CD14-positive monocyte (primary cell): ENCODE data around the gene MACO1. TPM values are rescaled to one million over a fixed set of nuclear protein-coding genes. Genes with fewer than 3 reads are reported as not detected.
A peak's percentile ranks its signal among the peaks of the same experiment; 100 is the strongest.
"Not testable (repeated sequence)": the region's sequence is repeated elsewhere in the genome, so short reads cannot be mapped to it uniquely, and the experiment has no call there.

ENCODE experiments used
- DNase-seq, 3 donors: peaks; one replicate each; pipeline ENCODE4 v3.0.0-alpha.2; 2011 to 2022
- H2AFZ ChIP-seq: 2 replicates; pipeline ENCODE4 v1.6.0; 2012; ENCODE audit warnings: mild to moderate bottlenecking, low read depth, low read length, inconsistent platforms; ENCODE audit not compliant: insufficient read depth, poor library complexity, severe bottlenecking
- H3K27ac ChIP-seq, 2 donors: 1 replicate in 1 of 2; 2 replicates in 1 of 2; pipeline ENCODE4 v1.5.1; 2012 to 2013; ENCODE audit warnings: low read length in 2 of 2, control low read depth in 1 of 2, inconsistent platforms in 1 of 2, low read depth in 1 of 2, mild to moderate bottlenecking in 1 of 2
- H3K27me3 ChIP-seq, 2 donors: one replicate each; pipeline versions ENCODE4 v1.6.0 to v1.6.1; 2011 to 2013; ENCODE audit warnings: low read length in 2 of 2; ENCODE audit not compliant: control insufficient read depth in 2 of 2, insufficient read depth in 2 of 2
- H3K36me3 ChIP-seq, 2 donors: replicated peaks in 1 of 2; 1 replicate in 1 of 2; 2 replicates in 1 of 2; pipeline versions ENCODE4 v1.5.1 to v1.6.1; 2012 to 2013; ENCODE audit warnings: low read length in 2 of 2, control low read depth in 1 of 2, inconsistent platforms in 1 of 2, mild to moderate bottlenecking in 1 of 2; ENCODE audit not compliant: insufficient read depth in 2 of 2, control insufficient read depth in 1 of 2
- H3K4me1 ChIP-seq, 2 donors: 1 replicate in 1 of 2; 2 replicates in 1 of 2; pipeline versions ENCODE4 v1.5.1 to v1.6.1; 2012 to 2013; ENCODE audit warnings: low read length in 2 of 2, control low read depth in 1 of 2, inconsistent platforms in 1 of 2, mild to moderate bottlenecking in 1 of 2, moderate library complexity in 1 of 2; ENCODE audit not compliant: insufficient read depth in 2 of 2, control insufficient read depth in 1 of 2
- H3K4me2 ChIP-seq: replicated peaks from 2 replicates; pipeline ENCODE3; 2012; ENCODE audit warnings: low read length, moderate library complexity, mild to moderate bottlenecking; ENCODE audit not compliant: poor library complexity, severe bottlenecking; ENCODE audit errors: extremely low read depth
- H3K4me3 ChIP-seq, 3 experiments: fragments of 200-600 bp in 1 of 3; sonication (generic) in 1 of 3; replicated peaks in 1 of 3; 1 replicate in 2 of 3; 2 replicates in 1 of 3; pipeline ENCODE4 v1.5.1; 2011 to 2013; ENCODE audit warnings: low read length in 3 of 3, mild to moderate bottlenecking in 3 of 3, control low read depth in 2 of 3, low read depth in 2 of 3, inconsistent platforms in 1 of 3, moderate library complexity in 1 of 3
- H3K79me2 ChIP-seq: 2 replicates; pipeline ENCODE4 v1.6.0; 2012; ENCODE audit warnings: mild to moderate bottlenecking, control low read depth, inconsistent platforms, low read length, moderate library complexity; ENCODE audit not compliant: insufficient read depth
- H3K9ac ChIP-seq: 2 replicates; pipeline ENCODE4 v1.6.0; 2017; ENCODE audit warnings: low read length, mild to moderate bottlenecking; ENCODE audit not compliant: insufficient read depth, poor library complexity, severe bottlenecking
- H3K9me3 ChIP-seq, 2 donors: replicated peaks in 1 of 2; 1 replicate in 1 of 2; 2 replicates in 1 of 2; pipeline versions ENCODE4 v1.5.1 to v1.6.1; 2012 to 2013; ENCODE audit warnings: low read length in 2 of 2, control low read depth in 1 of 2; ENCODE audit not compliant: control insufficient read depth in 1 of 2, insufficient read depth in 1 of 2
- H4K20me1 ChIP-seq: 2 replicates; pipeline ENCODE4 v1.6.0; 2012; ENCODE audit warnings: mild to moderate bottlenecking, low read length, control low read depth, moderate library complexity; ENCODE audit not compliant: insufficient read depth
- H3K27ac Mint-ChIP-seq, 7 donors: one replicate each; pipeline ENCODE4 v1.8.0; 2020; ENCODE audit warnings: mild to moderate bottlenecking in 7 of 7, mixed read lengths in 7 of 7, moderate library complexity in 6 of 7, inconsistent platforms in 2 of 7
- H3K27me3 Mint-ChIP-seq, 3 donors: one replicate each; pipeline ENCODE4 v1.8.0; 2021 to 2022; ENCODE audit warnings: low read depth in 3 of 3, mild to moderate bottlenecking in 3 of 3, mixed read lengths in 3 of 3, moderate library complexity in 3 of 3, inconsistent platforms in 1 of 3
- H3K36me3 Mint-ChIP-seq, 2 donors: one replicate each; pipeline ENCODE4 v1.8.0; 2020; ENCODE audit warnings: mixed read lengths in 2 of 2, inconsistent platforms in 1 of 2, mild to moderate bottlenecking in 1 of 2
- H3K4me1 Mint-ChIP-seq: one replicate; pipeline ENCODE4 v1.8.0; 2020; ENCODE audit warnings: mild to moderate bottlenecking, mixed read lengths
- H3K4me3 Mint-ChIP-seq, 2 donors: one replicate each; pipeline ENCODE4 v1.8.0; 2020; ENCODE audit warnings: mild to moderate bottlenecking in 2 of 2, mixed read lengths in 2 of 2, moderate library complexity in 1 of 2
- H3K9me3 Mint-ChIP-seq, 7 donors: one replicate each; pipeline ENCODE4 v1.8.0; 2020 to 2022; ENCODE audit warnings: mixed read lengths in 7 of 7, mild to moderate bottlenecking in 6 of 7, moderate library complexity in 6 of 7, inconsistent platforms in 2 of 7
- CTCF ChIP-seq: fragments of 200-600 bp; IDR thresholded peaks from one replicate; pipeline ENCODE4 v1.8.0; 2022; ENCODE audit warnings: antibody characterized with exemption, mild to moderate bottlenecking
- WGBS: methylation state at CpG from one replicate; pipeline ENCODE4 v1.1.5; 2013; ENCODE audit warnings: missing lambda C conversion rate; ENCODE audit not compliant: insufficient coverage; 5-methylcytosine and 5-hydroxymethylcytosine counted together
- intact Hi-C, 2 donors: fragments of 100-400 bp; cut with micrococcal nuclease; formaldehyde crosslinking; loops; one replicate each; pipeline versions ENCODE4 v1.15.0 to v1.15.1; 2023
- polyA plus RNA-seq, 3 donors: library from polyadenylated mRNA; depleted of rRNA in 1 of 3; unstranded in 2 of 3; stranded (reverse) in 1 of 3; fragments of 300-500 nt in 2 of 3; fragments of >200 nt in 1 of 3; fragmentation: Illumina TruSeq in 2 of 3; gene quantifications; 1 replicate in 2 of 3; 2 replicates in 1 of 3; pipeline ENCODE4 v1.2.3, GENCODE V29; 2012 to 2021

MACO1 gene
- polyA plus RNA-seq, 3 donors = 2.6 to 4.1 (median 3.9) TPM

- intact Hi-C loops, H3K79me2 ChIP-seq, H3K27ac ChIP-seq, H3K9me3 Mint-ChIP-seq, H3K27ac Mint-ChIP-seq, H3K4me3 ChIP-seq, H3K4me1 ChIP-seq, H4K20me1 ChIP-seq, H3K9me3 ChIP-seq, H3K9ac ChIP-seq, H3K27me3 ChIP-seq, DNase-seq, H3K4me2 ChIP-seq, H3K36me3 ChIP-seq, H3K4me3 Mint-ChIP-seq, H3K27me3 Mint-ChIP-seq, H2AFZ ChIP-seq, H3K36me3 Mint-ChIP-seq, H3K4me1 Mint-ChIP-seq: not testable (repeated sequence)
- peak; percentile 53 for TF ChIP-seq CTCF
- 0% methylated on average over 1 of the region's 8 CpGs for WGBS
These were observed 27.5 kb upstream of the MACO1 start for GRCh38 chr1:25402947-25403803.

GRCh38 chr1:25405731-25406305, 24.9 kb upstream of the MACO1 start:
- intact Hi-C loops, H3K4me1 ChIP-seq, H3K4me3 Mint-ChIP-seq, H2AFZ ChIP-seq, H3K27me3 ChIP-seq, H3K27ac ChIP-seq, H3K36me3 Mint-ChIP-seq, H3K9ac ChIP-seq, DNase-seq, H4K20me1 ChIP-seq, H3K36me3 ChIP-seq, H3K27me3 Mint-ChIP-seq, H3K9me3 Mint-ChIP-seq, H3K27ac Mint-ChIP-seq, H3K4me3 ChIP-seq, H3K79me2 ChIP-seq, H3K9me3 ChIP-seq, H3K4me2 ChIP-seq, H3K4me1 Mint-ChIP-seq: not testable (repeated sequence)
- WGBS = no CpG with 5 or more reads among the region's 12 CpGs

- not testable (repeated sequence) for H3K36me3 ChIP-seq, H4K20me1 ChIP-seq, H3K9me3 Mint-ChIP-seq, H3K27me3 Mint-ChIP-seq, H3K79me2 ChIP-seq, H3K27ac ChIP-seq, H3K4me1 ChIP-seq, H3K4me3 ChIP-seq, H3K9me3 ChIP-seq, H3K27ac Mint-ChIP-seq, H3K27me3 ChIP-seq, DNase-seq, H3K4me2 ChIP-seq, H3K36me3 Mint-ChIP-seq, H3K4me1 Mint-ChIP-seq, H3K4me3 Mint-ChIP-seq, H3K9ac ChIP-seq, H2AFZ ChIP-seq
- WGBS = 90% methylated on average over 2 of the region's 10 CpGs
- intact Hi-C loops = loop anchor here in 1 of 2 donors (2.0 kb wide), 1 partner anchor 125 kb away; no protein-coding TSS in a partner anchor
These were observed 20.9 kb upstream of the MACO1 start for GRCh38 chr1:25409641-25410427.
